ENCODE data around the gene PRKN.

The PRKN gene

DNA sequence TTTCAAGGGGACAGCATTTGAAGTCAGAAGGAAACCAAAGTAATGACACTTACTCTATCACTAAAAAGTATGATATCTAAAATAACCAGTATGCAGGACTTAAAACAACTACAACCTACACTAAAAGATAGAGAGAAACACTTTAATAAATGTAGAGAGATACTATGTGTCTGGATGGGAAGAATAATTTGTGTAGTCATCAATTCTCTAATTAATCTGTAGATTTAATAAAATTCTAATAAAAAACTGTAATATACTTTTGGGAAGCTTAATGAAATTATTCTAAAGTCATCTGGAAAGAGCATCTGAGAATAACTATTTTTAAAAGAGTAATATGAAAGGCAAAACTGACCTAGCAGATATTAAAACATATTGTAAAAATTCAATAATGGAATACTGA, 52.1 kb downstream of the PRKN start:
- Histone ChIP-seq H3K27me3 (ENCODE audit: control insufficient read depth in 1 of 2, insufficient read depth in 2 of 2, low read length in 2 of 2) (no peaks in the 10 kb centered on the region), H3K27ac (ENCODE audit: low read depth, low read length) (no peak overlapping the region), H3K9ac (ENCODE audit: low read length) (no peak overlapping the region), H3K4me1 (ENCODE audit: insufficient read depth, low read length) (no peaks in the 10 kb centered on the region), H3K9me3 (ENCODE audit: low read length) (no peaks in the 10 kb centered on the region), H3K36me3 (ENCODE audit: insufficient read depth, low read length) (no peaks in the 10 kb centered on the region), H3K4me3 (ENCODE audit: low read depth in 1 of 2, low read length in 2 of 2) (no peak overlapping the region)

DNA sequence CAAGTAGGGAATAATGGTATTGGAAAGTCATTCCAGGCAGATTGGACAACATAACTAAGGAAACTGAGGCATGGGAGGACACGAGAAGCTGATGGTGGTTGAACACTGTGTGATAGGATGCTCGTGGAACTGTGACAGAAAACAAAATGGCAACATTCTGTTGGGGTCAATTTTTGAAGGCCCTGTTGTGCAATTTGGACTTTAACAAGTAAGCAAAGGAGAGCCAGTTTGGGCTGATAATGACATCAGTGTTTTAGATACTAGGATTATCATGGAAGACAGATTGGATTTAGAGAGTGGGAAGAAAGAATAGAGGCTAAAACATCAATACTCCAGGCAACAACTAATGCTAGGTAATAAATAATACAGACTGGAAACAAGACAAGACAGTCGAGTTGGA, 53.1 kb downstream of the PRKN start:
- Histone ChIP-seq H3K4me1 (ENCODE audit: insufficient read depth, low read length) (no peaks in the 10 kb centered on the region), H3K9ac (ENCODE audit: low read length) (no peak overlapping the region), H3K27me3 (ENCODE audit: control insufficient read depth in 1 of 2, insufficient read depth in 2 of 2, low read length in 2 of 2) (no peaks in the 10 kb centered on the region), H3K27ac (ENCODE audit: low read depth, low read length) (no peak overlapping the region), H3K9me3 (ENCODE audit: low read length) (no peaks in the 10 kb centered on the region), H3K4me3 (ENCODE audit: low read depth in 1 of 2, low read length in 2 of 2) (no peak overlapping the region), H3K36me3 (ENCODE audit: insufficient read depth, low read length) (no peaks in the 10 kb centered on the region)

DNA sequence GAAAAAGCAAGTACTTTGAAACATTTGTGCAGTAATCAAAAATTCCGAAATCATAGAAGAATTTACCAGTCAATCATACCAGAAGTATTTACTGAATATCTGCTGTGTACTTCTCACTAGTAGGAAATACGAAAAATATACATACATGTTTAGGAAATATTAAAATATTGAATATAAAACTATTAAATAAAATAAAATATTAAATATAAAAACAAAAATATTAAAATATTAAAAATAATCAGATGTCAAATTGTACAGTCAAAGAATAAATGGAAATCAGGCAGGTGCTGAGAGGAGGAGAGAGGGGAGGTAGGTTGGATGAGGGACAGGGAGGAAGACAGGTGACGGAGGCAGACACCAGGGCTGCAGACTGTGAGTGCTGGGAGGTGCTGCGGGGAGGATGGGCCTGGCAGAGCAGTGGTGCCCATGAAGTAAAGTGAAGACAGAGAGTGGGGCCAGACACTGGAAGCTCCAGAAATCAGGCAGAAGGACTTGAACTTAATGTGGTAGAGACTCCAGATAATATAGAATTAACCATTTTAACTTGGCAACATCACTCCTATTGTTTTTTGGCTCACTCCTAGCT, 55.9 kb downstream of the PRKN start:
- Histone ChIP-seq H3K4me1 (ENCODE audit: insufficient read depth, low read length) (no peaks in the 10 kb centered on the region), H3K9me3 (ENCODE audit: low read length) (no peaks in the 10 kb centered on the region), H3K27me3 (ENCODE audit: control insufficient read depth in 1 of 2, insufficient read depth in 2 of 2, low read length in 2 of 2) (no peaks in the 10 kb centered on the region), H3K9ac (ENCODE audit: low read length) (no peak overlapping the region), H3K36me3 (ENCODE audit: insufficient read depth, low read length) (no peaks in the 10 kb centered on the region), H3K27ac (ENCODE audit: low read depth, low read length) (no peak overlapping the region), H3K4me3 (ENCODE audit: low read depth in 1 of 2, low read length in 2 of 2) (no peak overlapping the region)

DNA sequence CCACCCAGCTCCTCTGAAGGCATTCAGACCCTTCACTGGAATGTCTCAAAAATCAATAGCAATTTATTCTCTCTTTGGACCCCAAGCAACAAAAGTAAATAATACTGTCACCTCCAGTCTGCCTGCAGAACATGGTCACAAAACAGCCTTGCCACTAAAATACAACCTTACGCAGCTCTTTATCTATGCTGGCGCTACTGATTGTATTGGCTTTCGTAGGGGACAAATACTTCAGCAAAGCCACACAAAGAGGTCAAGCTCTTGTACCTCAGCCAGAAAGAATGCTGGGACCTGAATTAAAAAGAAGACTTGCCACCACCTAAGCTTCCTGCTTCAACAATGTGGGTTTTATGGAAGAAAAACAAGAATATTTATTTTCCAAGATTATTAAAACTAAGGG, 57.2 kb downstream of the PRKN start:
- Histone ChIP-seq H3K9me3 (ENCODE audit: low read length) (no peaks in the 10 kb centered on the region), H3K27me3 (ENCODE audit: control insufficient read depth in 1 of 2, insufficient read depth in 2 of 2, low read length in 2 of 2) (no peaks in the 10 kb centered on the region), H3K4me1 (ENCODE audit: insufficient read depth, low read length) (no peaks in the 10 kb centered on the region), H3K36me3 (ENCODE audit: insufficient read depth, low read length) (no peaks in the 10 kb centered on the region), H3K9ac (ENCODE audit: low read length) (no peak overlapping the region), H3K4me3 (ENCODE audit: low read depth in 1 of 2, low read length in 2 of 2) (no peak overlapping the region), H3K27ac (ENCODE audit: low read depth, low read length) (no peak overlapping the region)

DNA sequence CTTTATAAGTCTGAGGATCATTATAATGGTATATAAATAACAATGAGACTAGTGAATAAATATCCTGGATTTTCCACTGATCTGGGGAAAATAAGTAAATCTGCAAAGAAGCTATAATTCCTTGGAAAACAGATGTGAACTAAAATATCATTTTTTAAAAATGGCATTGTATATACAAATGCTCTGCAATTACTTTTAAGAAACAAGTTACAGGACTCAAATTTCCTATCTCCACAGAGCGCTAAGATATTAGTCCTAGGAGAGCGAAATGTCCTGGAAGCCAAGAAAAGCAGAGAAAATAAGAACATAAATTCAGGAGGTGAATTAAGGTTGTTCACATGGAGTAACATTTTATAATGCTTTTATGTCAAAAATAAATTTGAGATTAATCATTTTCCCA, 61.3 kb downstream of the PRKN start:
- no peaks in the 10 kb centered on the region for H3K4me1 ChIP-seq (ENCODE audit: insufficient read depth, low read length)
- H3K36me3 ChIP-seq (ENCODE audit: insufficient read depth, low read length) = no peaks in the 10 kb centered on the region
- no peak overlapping the region for H3K4me3 ChIP-seq (ENCODE audit: low read depth in 1 of 2, low read length in 2 of 2)
- H3K9ac ChIP-seq (ENCODE audit: low read length) = no peak overlapping the region
- no peaks in the 10 kb centered on the region for H3K27me3 ChIP-seq (ENCODE audit: control insufficient read depth in 1 of 2, insufficient read depth in 2 of 2, low read length in 2 of 2)
- no peak overlapping the region for H3K27ac ChIP-seq (ENCODE audit: low read depth, low read length)
- H3K9me3 ChIP-seq (ENCODE audit: low read length) = no peaks in the 10 kb centered on the region

DNA sequence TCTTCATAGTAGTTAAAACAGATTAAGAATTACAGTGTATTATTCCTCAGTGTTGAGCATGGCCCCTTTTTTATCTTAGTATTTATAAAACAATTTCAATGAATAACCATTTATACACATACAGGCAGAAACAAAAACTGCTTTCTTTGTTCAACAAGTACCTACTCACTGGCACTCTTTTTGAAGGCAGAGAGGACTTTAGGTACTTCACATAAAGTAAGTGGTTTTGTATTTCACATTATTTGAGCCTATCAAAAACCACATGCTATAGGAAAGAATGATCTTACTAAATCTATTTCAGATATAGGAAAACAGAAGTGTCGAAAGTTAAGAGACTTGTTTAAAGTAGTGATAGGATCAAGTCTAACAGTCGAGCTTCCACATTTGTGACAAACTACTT, 73.8 kb downstream of the PRKN start:
- Histone ChIP-seq H3K36me3 (ENCODE audit: insufficient read depth, low read length) (no peaks in the 10 kb centered on the region), H3K27ac (ENCODE audit: low read depth, low read length) (no peak overlapping the region), H3K4me1 (ENCODE audit: insufficient read depth, low read length) (no peaks in the 10 kb centered on the region), H3K9me3 (ENCODE audit: low read length) (no peaks in the 10 kb centered on the region), H3K27me3 (ENCODE audit: control insufficient read depth in 1 of 2, insufficient read depth in 2 of 2, low read length in 2 of 2) (no peaks in the 10 kb centered on the region), H3K4me3 (ENCODE audit: low read depth in 1 of 2, low read length in 2 of 2) (no peak overlapping the region), H3K9ac (ENCODE audit: low read length) (no peak overlapping the region)

DNA sequence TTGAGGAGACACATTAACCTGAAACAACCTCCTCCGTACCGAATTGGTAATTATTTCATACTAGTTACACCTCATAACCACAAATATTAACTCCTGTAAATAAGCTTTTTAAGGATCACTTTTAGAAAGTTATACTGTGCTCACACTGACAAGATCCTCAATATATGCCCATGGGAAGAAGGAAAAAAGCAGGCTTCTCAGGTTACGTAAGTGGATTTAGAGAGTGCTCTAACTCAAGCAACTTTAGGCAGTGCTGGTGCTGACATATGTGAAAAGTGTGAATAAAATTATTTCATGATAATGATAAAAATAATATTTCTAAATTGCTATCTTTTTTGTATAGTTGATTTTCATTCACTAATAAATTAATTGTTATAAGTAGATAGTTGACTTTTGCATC, 76.1 kb downstream of the PRKN start:
- H3K4me1 ChIP-seq (ENCODE audit: insufficient read depth, low read length) = no peaks in the 10 kb centered on the region
- no peaks in the 10 kb centered on the region for H3K27me3 ChIP-seq (ENCODE audit: control insufficient read depth in 1 of 2, insufficient read depth in 2 of 2, low read length in 2 of 2)
- H3K9ac ChIP-seq (ENCODE audit: low read length) = no peak overlapping the region
- no peaks in the 10 kb centered on the region for H3K9me3 ChIP-seq (ENCODE audit: low read length)
- no peak overlapping the region for H3K4me3 ChIP-seq (ENCODE audit: low read depth in 1 of 2, low read length in 2 of 2)
- no peaks in the 10 kb centered on the region for H3K36me3 ChIP-seq (ENCODE audit: insufficient read depth, low read length)
- H3K27ac ChIP-seq (ENCODE audit: low read depth, low read length) = no peak overlapping the region

DNA sequence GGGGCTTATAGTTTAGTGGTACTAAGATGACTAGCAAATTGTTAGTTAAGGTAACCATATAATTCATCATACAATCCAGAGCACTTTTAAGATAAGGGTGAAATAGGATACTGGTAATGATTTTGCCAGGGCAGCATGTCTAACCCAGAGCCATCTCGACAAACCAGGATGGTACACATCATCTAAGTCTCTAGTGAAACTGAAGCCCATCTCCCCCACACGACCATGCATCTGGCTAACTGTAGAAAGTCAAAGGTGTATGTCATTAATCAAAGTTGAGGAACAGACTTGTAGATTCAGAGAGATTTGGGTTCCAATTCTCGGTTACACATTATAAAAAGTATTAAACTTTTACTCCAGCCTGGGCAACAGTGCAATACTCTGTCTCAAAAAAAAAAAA, 78.3 kb downstream of the PRKN start:
- Histone ChIP-seq H3K27me3 (ENCODE audit: control insufficient read depth in 1 of 2, insufficient read depth in 2 of 2, low read length in 2 of 2) (no peaks in the 10 kb centered on the region), H3K4me1 (ENCODE audit: insufficient read depth, low read length) (no peaks in the 10 kb centered on the region), H3K36me3 (ENCODE audit: insufficient read depth, low read length) (no peaks in the 10 kb centered on the region), H3K9me3 (ENCODE audit: low read length) (no peaks in the 10 kb centered on the region), H3K27ac (ENCODE audit: low read depth, low read length) (no peak overlapping the region), H3K4me3 (ENCODE audit: low read depth in 1 of 2, low read length in 2 of 2) (no peak overlapping the region), H3K9ac (ENCODE audit: low read length) (no peak overlapping the region)

DNA sequence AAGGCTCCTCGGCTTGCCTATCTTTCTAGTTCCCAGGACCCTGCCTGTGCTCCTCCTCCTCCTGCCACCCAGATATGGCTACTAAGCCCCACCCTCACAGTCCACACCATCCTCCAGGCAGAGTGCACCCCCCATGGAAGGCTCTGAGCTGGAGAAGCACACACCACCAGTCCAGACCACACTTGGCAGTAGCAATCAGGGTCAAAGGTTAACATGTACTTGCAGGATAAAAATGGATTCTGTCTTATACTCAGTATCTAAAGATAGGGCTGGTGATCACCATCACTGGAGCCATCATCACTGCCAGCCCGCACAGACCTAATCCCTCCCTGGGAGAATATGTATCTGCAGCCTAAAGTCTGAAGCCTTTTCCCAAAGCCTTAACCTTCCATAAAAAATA, 83.4 kb downstream of the PRKN start:
- H3K4me1 ChIP-seq (ENCODE audit: insufficient read depth, low read length) = peaks cover 3% of the 10 kb centered on the region
- no peak overlapping the region for H3K9ac ChIP-seq (ENCODE audit: low read length)
- H3K9me3 ChIP-seq (ENCODE audit: low read length) = no peaks in the 10 kb centered on the region
- H3K4me3 ChIP-seq (ENCODE audit: low read depth in 1 of 2, low read length in 2 of 2) = no peak overlapping the region
- no peaks in the 10 kb centered on the region for H3K27me3 ChIP-seq (ENCODE audit: control insufficient read depth in 1 of 2, insufficient read depth in 2 of 2, low read length in 2 of 2)
- no peaks in the 10 kb centered on the region for H3K36me3 ChIP-seq (ENCODE audit: insufficient read depth, low read length)
- H3K27ac ChIP-seq (ENCODE audit: low read depth, low read length) = no peak overlapping the region

DNA sequence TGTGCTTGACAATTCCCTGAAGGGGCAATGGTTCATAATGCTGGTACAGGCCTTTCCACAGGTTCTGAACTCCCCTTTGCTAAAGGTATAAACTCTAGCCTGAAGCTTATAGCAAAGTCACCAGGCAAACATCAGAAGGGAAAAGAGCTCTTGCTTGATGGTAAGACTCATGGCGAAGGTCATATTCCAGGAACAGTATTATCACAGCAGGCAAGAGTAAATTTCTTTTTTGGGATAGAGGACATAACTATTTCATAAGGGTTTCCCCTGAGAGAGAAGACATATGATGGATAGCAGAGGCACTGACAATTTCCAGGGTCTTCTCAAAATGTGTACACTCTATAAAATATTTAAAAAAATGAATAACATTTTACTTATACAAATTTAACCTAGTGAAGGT, 86.8 kb downstream of the PRKN start:
- H3K27ac ChIP-seq (ENCODE audit: low read depth, low read length) = no peak overlapping the region
- no peak overlapping the region for H3K4me3 ChIP-seq (ENCODE audit: low read depth in 1 of 2, low read length in 2 of 2)
- no peaks in the 10 kb centered on the region for H3K36me3 ChIP-seq (ENCODE audit: insufficient read depth, low read length)
- H3K9ac ChIP-seq (ENCODE audit: low read length) = no peak overlapping the region
- H3K4me1 ChIP-seq (ENCODE audit: insufficient read depth, low read length) = peaks cover 12% of the 10 kb centered on the region
- no peaks in the 10 kb centered on the region for H3K27me3 ChIP-seq (ENCODE audit: control insufficient read depth in 1 of 2, insufficient read depth in 2 of 2, low read length in 2 of 2)
- no peaks in the 10 kb centered on the region for H3K9me3 ChIP-seq (ENCODE audit: low read length)

DNA sequence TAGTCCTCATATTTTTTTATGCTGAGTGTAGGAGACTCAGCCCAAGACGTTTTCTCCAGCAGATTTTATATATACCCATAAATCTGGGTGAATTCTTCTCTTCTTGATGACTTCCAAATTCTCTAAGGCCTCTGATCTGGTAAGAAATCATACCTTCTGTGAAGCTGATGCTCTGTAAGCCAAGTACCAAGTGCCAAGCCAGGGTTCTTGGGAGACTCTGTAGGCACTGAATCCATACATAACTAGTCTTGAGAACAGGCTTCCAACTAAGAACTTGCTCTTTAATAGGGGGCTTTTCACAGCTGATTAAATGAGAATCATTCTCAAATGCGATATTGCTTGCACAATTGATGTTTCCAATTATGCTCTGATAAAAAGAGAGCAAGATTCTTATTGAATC, 87.6 kb downstream of the PRKN start:
- Histone ChIP-seq H3K9me3 (ENCODE audit: low read length) (no peaks in the 10 kb centered on the region), H3K27ac (ENCODE audit: low read depth, low read length) (no peak overlapping the region), H3K4me3 (ENCODE audit: low read depth in 1 of 2, low read length in 2 of 2) (no peak overlapping the region), H3K9ac (ENCODE audit: low read length) (no peak overlapping the region), H3K36me3 (ENCODE audit: insufficient read depth, low read length) (no peaks in the 10 kb centered on the region), H3K4me1 (ENCODE audit: insufficient read depth, low read length) (peaks cover 14% of the 10 kb centered on the region), H3K27me3 (ENCODE audit: control insufficient read depth in 1 of 2, insufficient read depth in 2 of 2, low read length in 2 of 2) (no peaks in the 10 kb centered on the region)

DNA sequence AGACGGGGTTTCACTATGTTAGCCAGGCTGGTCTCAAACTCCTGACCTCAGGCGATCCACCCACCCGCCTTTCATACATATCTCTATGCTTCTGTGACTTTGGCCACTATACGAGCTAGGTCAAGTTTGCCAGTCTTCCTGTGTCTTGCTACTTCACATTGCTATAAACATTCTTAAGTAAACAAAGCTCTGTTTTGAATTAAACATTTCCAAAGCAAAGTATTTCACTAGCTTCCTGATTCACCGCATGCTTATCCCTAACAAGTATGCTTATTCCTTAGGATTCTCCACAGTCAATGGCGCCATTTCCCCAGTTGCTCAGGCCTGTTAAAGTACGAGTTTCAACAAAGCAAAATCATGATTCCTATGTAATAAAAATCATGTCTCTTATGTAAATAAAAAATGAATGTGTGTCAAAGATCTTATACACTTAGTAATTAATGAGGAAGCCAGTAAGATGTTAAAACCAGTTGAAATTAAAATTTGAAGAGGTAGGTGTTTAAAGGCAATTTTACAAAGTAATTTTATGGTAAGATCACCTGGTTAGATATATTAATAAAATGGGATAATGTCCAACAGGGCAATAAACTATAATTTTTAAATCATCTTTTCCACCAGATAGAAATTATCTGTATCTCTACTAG, 88.5 kb downstream of the PRKN start:
- no peak overlapping the region for H3K27ac ChIP-seq (ENCODE audit: low read depth, low read length)

More for the DNA sequence above, 88.5 kb downstream of the PRKN start:
- Histone ChIP-seq H3K27me3 (ENCODE audit: control insufficient read depth in 1 of 2, insufficient read depth in 2 of 2, low read length in 2 of 2) (no peaks in the 10 kb centered on the region), H3K9ac (ENCODE audit: low read length) (no peak overlapping the region), H3K4me1 (ENCODE audit: insufficient read depth, low read length) (peaks cover 14% of the 10 kb centered on the region), H3K9me3 (ENCODE audit: low read length) (no peaks in the 10 kb centered on the region), H3K36me3 (ENCODE audit: insufficient read depth, low read length) (no peaks in the 10 kb centered on the region), H3K4me3 (ENCODE audit: low read depth in 1 of 2, low read length in 2 of 2) (no peak overlapping the region)
